HG02588 (cell line): Measurements from ENCODE around the gene RAB26.
"Not testable (repeated sequence)": the region's sequence is repeated elsewhere in the genome, so short reads cannot be mapped to it uniquely, and the experiment has no call there.

ENCODE experiments used
- ATAC-seq: cut with Tn5 transposase; IDR thresholded peaks from one replicate; pipeline ENCODE4 v1.9.1; 2021; ENCODE audit warnings: mild to moderate bottlenecking, moderate library complexity; ENCODE audit not compliant: unreplicated experiment

RAB26 gene

GRCh38 chr16:2116428-2116827 is 32.0 kb upstream of the RAB26 start:
- ATAC-seq, result not testable (repeated sequence)

GRCh38 chr16:2117341-2117740 is 31.1 kb upstream of the RAB26 start:
- ATAC-seq, result not testable (repeated sequence)

- not testable (repeated sequence) for ATAC-seq
Measured at GRCh38 chr16:2117960-2118722, 30.3 kb upstream of the RAB26 start.

GRCh38 chr16:2121325-2121724 is 27.1 kb upstream of the RAB26 start:
- ATAC-seq, result not testable (repeated sequence)

- ATAC-seq, result no peak
Measured at GRCh38 chr16:2121853-2122252, 26.6 kb upstream of the RAB26 start.

GRCh38 chr16:2122429-2122828 is 26.0 kb upstream of the RAB26 start:
- no peak for ATAC-seq

- ATAC-seq, result not testable (repeated sequence)
Measured at GRCh38 chr16:2122934-2123683, 25.3 kb upstream of the RAB26 start.

- not testable (repeated sequence) for ATAC-seq
Measured at GRCh38 chr16:2123706-2124376, 24.6 kb upstream of the RAB26 start.

- ATAC-seq, result not testable (repeated sequence)
Measured at GRCh38 chr16:2124377-2124693, 24.1 kb upstream of the RAB26 start.

- not testable (repeated sequence) for ATAC-seq
Measured at GRCh38 chr16:2124694-2125444, 23.6 kb upstream of the RAB26 start.

- ATAC-seq, result not testable (repeated sequence)
Measured at GRCh38 chr16:2125609-2126008, 22.8 kb upstream of the RAB26 start.

GRCh38 chr16:2126161-2126743 is 22.2 kb upstream of the RAB26 start:
- ATAC-seq, result not testable (repeated sequence)

GRCh38 chr16:2126928-2127556 is 21.4 kb upstream of the RAB26 start:
- not testable (repeated sequence) for ATAC-seq

- not testable (repeated sequence) for ATAC-seq
Measured at GRCh38 chr16:2127630-2128280, 20.7 kb upstream of the RAB26 start.

- ATAC-seq, result not testable (repeated sequence)
Measured at GRCh38 chr16:2129251-2129650, 19.2 kb upstream of the RAB26 start.

- ATAC-seq, result not testable (repeated sequence)
Measured at GRCh38 chr16:2129890-2130447, 18.5 kb upstream of the RAB26 start.

- ATAC-seq, result not testable (repeated sequence)
Measured at GRCh38 chr16:2133797-2134196, 14.6 kb upstream of the RAB26 start.

- ATAC-seq, result not testable (repeated sequence)
Measured at GRCh38 chr16:2135071-2135470, 13.4 kb upstream of the RAB26 start.
